ENCODE results near the gene EID2.

- no peak for TF ChIP-seq POLR2A (IDR thresholded peaks at IDR 0.05)
- TF ChIP-seq POLR2AphosphoS5 (IDR thresholded peaks at IDR 0.05) = no peak
Observed at GRCh38 chr19:39582891-39583625, 43.1 kb upstream of the EID2 start.

Data from upper lobe of left lung (tissue), 4 donors.